Head of caudate nucleus (tissue), 42 donors: Measurements from ENCODE around the gene CHCHD1.
"Not testable (repeated sequence)": the region's sequence is repeated elsewhere in the genome, so short reads cannot be mapped to it uniquely, and the experiment has no call there.

Experiments used
- DNase-seq, 42 donors: peaks; one replicate each; pipeline versions ENCODE4 v3.0.0 to v3.0.0-alpha.2; 2020 to 2021; ENCODE audit warnings: mixed read lengths in 7 of 42
- intact Hi-C: fragments of 100-400 bp; cut with DNase I; formaldehyde crosslinking; loops from one replicate; pipeline ENCODE4 v1.15.0; 2022

Gene CHCHD1

DNA sequence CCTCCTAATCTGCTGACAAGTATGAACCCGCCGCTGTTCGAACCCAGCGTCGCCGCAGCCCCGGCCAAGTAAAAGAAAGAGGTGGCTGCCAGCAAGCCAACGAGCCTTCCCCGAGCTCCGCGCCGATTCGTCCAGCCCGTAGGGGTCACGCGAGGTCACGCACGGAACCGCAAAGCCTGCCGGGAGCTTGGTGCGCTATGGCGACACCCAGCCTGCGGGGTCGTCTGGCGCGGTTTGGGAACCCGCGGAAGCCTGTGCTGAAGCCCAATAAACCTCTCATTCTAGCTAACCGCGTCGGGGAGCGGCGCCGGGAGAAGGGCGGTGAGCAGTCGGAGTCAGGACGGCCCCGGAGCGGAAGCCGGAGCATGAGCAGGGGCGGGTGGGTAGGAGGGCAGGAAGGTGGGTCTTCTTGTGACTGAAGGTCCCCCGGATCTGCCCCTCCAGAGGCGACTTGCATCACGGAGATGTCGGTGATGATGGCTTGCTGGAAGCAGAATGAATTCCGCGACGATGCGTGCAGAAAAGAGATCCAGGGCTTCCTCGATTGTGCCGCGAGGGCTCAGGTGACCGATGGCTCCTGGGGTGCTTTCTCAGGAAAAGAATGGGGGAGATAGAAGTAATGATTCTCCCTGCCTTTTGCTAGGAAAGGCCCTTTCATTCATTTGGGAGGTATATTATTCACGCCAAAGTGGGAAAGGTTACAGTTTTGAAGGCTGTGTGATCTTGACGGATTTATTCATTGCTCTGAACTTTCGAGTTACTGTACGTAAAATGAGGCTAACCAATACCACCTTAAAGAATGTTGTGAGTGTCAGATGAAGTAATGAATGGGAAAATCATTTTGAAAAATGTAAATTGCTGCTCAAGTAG is at the start of gene CHCHD1:
Gene CHCHD1, plus strand, starts transcription at position 170 of the 870 bp plus-strand sequence. Its CDS starts 28 bp downstream, at position 198.
- peak; percentile 88 to 98 (median 95) for DNase-seq
- intact Hi-C loops = loop anchor here (5.0 kb wide), 1 partner anchor 40 kb away; the partner anchor contains the start of gene SEC24C

DNA sequence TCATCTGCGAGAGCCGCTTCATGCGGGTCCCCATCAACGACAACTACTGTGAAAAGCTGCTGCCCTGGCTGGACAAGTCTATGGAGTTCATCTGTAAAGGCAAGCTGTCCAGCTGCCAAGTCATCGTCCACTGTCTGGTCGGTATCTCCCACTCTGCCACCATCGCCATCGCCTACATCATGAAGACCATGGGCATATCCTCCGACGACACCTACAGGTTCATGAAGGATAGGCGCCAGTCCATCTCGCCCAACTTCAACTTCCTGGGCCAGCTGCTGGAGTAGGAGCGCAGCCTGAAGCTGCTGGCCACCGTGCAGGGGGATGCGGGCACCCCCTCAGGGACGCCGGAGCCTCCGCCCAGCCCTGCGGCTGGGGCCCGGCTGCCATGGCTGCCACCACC is 49.4 kb upstream of the CHCHD1 start:
- DNase-seq = no peak
- intact Hi-C loops = no loop called here

DNA sequence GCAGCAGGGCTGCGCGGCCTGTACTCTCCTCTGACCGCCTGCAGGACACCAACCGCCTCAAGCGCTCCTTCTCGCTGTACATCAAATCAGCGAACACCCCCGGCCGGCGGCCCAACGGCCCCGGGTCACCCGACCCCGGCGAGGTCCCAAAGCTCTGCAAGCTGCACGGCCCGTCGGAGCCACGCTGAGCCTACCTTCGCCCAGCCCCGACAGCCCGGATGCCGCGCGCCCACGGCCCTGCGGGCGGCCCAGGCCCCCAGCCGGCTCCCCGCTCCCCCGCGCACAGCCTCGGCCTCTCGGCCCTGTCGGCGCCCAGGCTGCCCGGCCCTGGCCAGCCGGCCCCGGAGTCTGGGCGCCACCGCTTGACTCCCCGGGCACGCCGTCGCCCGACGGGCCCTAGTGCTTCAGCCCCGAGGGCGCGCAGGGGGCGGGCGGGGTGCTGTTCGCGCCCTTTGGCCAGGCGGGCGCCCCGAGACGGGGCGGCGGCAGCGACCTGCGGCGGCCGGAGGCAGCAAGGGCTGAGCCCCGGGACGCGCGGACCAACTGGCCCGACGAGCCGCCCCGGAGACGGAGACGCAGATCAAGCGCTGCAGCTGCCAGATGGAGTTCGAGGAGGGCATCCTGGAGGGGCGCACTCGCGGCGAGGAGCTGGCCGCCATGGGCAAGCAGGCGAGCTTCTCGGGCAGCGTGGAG is 48.8 kb upstream of the CHCHD1 start:
- intact Hi-C loops = no loop called here
- DNase-seq = no peak

DNA sequence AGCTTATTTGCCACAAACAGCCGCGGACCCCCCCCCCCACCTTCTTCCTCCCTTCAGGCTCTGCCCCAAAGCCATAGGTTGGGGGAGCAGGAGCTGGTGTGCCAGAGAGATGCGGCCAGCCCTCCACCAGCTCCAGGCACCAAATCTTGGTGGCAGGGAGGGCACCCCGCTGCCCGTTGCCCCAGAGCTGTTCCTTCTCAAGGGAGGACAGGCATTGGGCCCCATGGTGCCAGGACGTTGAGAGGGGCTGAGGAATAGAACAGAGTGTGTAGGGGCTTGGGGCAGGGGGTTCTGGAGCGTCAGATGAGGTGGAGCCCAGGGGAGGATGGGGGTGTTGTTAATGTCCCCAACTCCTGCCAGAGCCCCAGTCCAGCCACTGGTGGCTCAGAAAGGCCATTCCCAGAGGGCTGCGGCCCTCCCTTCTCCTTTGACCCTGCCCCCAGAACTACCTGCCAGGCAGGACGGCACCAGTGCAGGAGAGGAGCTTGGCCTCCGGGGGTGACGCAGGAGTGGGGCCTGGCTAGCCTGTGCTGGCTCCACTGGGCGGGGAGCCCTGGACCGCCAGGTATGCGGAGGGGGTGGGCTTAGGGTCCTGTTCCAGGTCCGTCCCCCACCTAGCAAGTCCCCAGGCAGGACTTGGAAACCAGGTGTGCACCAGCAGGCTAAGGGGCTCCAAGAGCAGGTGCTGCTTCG is 47.7 kb upstream of the CHCHD1 start:
- no peak for DNase-seq
- intact Hi-C loops = no loop called here

DNA sequence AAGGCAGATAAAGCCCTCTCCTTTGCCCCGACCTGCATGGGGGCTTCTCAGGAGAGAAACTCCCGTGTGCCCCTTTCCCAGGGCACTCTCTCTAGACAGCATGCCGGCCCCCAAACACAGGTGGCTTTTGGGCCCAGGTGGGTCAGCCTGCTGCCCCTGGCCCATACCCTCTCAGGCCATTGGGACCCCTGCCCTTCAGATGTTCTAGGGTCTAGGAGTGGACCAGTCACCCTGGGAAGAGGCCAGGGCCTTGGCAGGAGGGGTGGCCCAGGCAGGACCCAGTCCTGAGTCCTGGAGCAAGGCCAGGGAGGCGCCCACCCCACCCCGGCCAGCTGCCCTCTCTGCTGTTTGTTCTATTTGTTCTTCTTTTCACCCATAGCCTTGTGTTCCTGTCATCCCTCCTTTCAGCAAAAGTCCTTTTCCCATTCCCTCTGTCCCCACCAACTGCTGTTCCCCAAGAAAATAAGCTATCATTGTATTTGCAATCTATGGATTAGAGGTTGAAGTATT is 47.0 kb upstream of the CHCHD1 start:
- no peak for DNase-seq
- intact Hi-C loops = no loop called here

DNA sequence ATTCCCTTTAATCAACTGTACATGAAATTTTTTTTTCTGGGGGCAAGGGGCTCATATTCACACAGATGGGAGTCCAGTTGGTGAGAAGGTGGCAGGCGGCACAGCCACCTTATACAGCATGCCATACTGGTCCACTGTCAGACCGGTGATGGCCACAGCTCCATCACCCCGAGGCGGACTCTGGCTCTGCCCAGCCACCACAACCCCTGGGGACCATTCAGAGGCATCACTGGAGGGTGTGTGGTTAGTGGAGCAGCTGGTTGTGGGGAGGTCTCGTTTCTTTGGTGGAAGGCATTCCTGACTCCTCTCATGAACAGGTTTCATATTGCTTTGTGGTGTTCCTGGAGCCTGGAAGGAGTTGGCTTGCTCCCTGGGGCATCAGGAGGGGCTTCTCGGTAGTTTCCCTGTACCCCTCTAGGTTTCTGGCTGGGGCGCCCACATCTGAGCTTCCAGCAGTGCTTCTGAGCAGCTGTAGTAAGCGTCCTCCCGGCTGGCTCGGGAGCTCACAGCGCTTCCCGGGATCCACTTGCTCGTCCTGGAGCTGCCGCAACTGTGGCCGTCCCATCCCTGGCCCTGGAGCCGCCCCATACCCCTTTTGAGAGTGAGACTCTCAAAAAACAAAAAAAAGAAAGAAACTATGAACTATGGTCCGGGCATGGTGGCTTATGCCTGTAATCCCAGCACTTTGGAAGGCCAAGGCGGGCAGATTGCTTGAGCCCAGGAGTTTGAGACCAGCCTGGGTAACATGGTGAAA is 41.2 kb upstream of the CHCHD1 start:
- not testable (repeated sequence) for DNase-seq
- intact Hi-C loops = loop anchor here (5.0 kb wide), 1 partner anchor 42 kb away; the partner anchor contains the start of gene CHCHD1

DNA sequence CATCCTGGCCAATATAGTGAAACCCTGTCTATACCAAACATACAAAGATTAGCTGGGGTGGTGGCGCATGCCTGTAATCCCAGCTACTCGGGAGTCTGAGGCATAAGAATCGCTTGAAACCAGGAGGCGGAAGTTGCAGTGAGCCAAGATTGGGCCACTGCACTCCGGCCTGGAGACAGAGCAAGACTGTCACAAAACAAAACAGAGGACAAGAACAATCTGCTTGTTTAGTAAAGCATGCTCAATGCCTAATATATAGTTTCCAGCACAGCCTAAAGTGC is 39.5 kb upstream of the CHCHD1 start:
- intact Hi-C loops = loop anchor here (5.0 kb wide), 1 partner anchor 40 kb away; the partner anchor contains the start of gene CHCHD1
- no peak for DNase-seq

DNA sequence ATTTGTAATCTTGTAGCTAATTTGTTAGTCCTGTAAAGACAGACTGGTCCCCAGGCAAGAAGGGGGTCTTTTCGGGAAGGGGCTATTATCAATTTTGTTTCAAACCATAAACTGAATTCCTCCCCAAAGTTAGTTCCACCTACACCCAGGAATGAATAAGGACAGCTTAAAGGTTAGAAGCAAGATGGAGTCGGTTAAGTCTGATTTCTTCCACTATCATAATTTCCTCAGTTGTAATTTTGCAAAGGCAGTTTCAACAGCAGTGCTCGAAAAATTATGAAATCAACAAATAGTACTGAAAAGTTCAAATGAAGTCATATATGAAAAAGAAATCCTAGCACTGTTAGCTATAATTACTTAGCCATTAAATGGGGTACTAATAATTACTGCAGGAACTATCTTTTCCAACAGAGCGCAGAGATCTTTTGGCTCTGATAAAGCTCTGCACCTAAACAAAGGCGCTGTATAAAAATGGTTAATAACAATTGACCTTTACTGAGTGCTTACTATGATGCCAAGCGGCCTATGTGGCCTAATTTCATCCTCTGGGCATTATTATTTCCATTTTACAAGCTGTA is 38.4 kb upstream of the CHCHD1 start:
- no peak for DNase-seq
- intact Hi-C loops = loop anchor here (5.0 kb wide), 1 partner anchor 39 kb away; the partner anchor contains the start of gene CHCHD1

DNA sequence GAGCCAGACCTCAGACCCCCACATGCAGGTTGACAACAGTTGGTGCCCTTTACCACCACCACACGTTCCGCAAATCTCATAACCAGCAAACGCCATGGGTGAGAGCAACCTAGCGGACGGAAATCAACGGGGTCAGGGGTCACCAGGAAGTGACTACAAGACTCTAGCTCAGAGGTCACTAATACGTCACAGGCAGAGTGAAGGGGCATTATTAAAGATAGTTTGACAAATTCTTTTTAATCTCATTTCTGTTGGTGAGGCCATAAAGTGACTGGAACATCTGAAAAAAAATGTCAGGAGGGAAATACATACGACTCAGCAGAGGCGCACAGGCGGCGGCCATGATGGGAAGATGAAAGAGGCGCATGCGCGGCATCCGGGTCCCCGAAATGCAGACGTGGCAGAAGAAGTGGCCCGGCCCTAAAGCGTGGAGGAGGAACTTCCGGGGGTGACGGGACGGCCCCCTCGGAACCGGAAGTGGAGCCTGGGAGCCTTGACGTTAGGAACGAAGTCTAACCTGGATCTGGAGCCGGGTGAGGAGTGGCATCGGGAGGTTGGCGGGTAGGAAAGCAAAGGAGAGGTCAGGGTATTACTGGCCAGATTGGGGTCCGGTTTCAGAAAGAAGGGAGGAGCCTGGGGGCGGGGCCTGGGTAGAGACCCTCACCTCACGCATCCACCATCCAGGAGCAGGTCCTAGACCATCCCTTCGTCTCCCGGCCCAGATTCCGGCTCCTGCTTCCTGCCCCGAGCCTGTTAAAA is 37.8 kb upstream of the CHCHD1 start, which contains the start of gene SEC24C:
Gene SEC24C, plus strand, starts transcription at position 468 of the 759 bp plus-strand sequence. CDS start 2,461 bp downstream, outside the sequence.
- DNase-seq = peak; percentile 93 to 99 (median 97)
- intact Hi-C loops = loop anchor here (5.0 kb wide), 1 partner anchor 38 kb away; the partner anchor contains the start of gene CHCHD1

DNA sequence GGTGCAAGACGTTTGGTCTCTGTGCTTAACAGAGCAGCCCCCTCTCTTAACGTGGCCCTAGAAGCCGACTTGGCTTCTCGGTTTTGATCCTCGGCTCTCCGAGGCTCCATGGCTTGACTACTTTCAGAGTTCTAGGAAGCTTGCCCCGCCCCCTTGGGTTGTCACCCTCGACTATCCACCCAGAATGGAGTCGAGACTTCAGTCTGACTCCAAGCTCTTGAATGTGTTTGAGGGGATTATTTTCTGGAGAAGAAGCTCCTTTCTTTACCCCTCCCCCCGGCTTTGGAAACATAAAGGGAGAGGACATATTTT is 37.2 kb upstream of the CHCHD1 start:
- peak in 12 of 42 donors; percentile 15 to 55 (median 41) for DNase-seq
- intact Hi-C loops = loop anchor here (5.0 kb wide), 1 partner anchor 38 kb away; the partner anchor contains the start of gene CHCHD1

DNA sequence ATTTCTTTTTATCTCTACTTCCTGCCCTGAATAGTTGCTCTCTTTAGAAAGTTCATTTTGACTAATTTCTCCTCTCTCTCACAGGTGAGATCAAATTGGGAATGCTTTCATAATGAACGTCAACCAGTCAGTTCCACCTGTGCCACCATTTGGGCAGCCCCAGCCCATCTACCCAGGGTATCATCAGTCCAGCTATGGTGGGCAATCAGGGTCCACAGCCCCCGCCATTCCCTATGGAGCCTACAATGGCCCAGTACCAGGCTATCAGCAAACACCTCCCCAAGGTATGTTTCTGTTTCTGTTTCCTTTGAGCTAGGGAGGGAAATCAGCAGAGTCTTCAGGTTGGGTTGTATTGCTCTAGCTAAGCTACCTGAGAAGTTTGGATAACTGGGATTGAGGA is 35.1 kb upstream of the CHCHD1 start:
- no peak for DNase-seq
- intact Hi-C loops = no loop called here

DNA sequence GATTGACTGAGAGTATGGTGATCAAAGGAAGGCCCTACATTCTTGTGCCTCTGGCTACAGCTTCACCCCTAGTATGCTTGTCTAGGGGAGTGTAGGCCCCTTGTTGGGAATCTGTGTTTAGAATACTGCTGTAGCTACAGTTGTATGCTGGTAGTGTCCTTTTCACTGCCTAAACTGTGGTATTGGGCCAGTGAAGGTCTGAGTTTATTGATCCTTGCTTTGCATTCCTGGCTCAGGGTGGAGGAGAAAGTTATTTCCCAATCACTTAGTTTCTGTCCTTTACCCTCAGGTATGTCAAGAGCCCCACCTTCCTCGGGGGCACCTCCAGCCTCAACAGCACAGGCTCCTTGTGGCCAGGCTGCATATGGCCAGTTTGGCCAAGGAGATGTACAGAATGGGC is 31.0 kb upstream of the CHCHD1 start:
- intact Hi-C loops = no loop called here
- no peak for DNase-seq

DNA sequence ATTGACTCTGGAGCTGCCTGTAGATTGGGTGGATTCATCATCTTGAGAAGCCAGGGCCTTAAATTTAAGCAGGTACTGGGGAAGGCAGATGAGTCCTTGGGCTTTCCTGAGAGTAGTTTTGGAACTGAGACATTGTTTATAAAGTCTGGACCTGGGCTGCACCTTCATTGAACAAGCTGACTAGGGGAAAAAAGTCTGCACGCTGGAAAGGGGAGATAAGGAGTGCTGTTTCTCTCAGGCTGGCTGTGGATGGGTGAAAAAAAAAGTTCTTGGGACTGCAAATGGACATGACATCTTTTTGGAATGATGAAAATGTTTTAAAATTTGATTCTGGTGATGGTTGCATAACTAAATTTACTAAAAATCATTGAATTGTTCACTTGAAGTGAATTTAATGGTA is 25.7 kb upstream of the CHCHD1 start:
- intact Hi-C loops = no loop called here
- DNase-seq = no peak

DNA sequence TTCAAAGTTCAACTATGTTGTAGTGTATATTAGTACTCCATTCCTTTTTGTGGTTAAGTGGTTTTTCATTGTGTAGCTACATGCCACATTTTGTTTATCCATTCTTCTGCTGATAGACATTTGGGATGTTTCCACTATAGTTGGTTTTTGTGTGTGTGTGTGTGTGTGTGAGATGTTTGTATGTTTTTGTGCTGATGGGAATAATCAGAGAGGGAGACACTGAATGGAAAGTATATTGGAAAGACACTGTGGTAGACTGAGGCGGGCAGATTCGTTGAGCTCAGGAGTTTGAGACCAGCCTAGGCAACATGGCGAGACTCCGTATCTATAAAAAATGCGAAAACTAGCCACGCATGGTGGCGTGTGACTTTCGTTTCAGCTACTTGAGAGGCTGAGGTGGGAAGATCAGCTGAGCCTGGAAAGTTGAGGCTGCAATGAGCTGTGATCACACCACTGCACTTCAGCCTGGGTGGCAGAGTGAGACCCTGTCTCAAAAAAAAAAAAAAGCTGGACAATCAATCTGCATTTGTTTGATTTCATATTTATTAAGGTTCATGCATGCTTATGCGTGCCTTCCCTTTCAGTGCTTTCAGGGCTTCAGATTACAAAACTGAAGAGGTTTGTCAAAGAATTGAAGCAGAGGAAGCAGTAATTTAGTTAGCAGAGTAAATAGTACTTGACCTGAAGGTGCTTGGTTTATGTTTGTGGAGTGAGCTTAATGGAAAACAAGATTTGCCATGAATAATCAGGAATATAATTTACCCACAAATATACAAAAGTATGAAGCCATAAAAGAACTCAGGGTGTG is 22.9 kb upstream of the CHCHD1 start:
- no peak for DNase-seq
- intact Hi-C loops = no loop called here

DNA sequence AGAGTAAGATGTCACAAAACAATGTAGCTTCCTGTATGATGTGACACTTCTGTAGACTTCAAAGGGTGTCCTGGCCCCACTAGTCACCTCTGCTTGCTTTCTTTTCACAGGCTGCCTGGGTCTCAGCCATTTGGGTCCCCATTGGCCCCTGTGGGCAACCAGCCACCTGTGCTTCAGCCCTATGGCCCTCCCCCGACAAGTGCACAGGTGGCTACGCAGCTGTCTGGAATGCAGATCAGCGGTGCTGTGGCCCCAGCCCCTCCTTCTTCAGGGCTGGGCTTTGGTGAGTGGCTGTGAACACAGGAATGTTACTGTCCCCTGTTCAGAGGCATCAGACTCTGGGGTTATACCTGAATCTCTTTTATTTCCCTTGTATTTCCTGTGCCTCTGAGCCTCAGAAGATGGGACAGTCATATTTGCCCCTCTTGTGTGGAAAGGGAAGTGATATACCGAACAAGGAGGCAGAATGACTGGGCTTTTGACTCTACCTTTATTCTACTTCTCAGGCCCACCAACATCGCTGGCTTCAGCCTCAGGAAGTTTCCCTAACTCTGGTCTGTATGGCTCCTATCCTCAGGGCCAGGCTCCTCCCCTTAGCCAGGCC is 22.2 kb upstream of the CHCHD1 start:
- intact Hi-C loops = no loop called here
- no peak for DNase-seq

DNA sequence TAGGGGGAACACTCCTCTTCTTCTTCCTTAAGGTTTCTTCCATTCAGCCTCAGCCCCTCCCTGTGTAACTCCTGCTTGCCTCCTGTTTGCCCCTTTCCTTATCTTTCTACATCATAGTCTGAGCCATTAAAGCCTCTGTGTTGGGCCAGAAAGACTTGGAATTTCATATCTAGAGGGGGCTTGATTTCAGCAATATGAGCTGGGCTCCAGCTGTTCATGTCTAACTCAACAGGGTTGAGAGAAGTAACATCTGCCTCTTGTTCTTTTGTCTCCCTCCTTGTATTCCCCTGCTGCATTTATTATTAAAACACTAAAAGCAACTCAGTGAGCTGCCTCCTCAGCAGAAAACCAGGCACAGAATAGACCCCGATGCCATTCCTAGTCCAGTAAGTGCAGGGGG is 20.1 kb upstream of the CHCHD1 start:
- intact Hi-C loops = no loop called here
- no peak for DNase-seq
